Prostate gland (tissue), 2 donors: ENCODE measurements around the gene HYAL2. TPM values are rescaled to one million over a fixed set of nuclear protein-coding genes. Genes with fewer than 3 reads are reported as not detected.

Source experiments
- DNase-seq: peaks from one replicate; pipeline ENCODE4 v3.0.0-alpha.2; 2019; ENCODE audit warnings: low spot score
- H3K27ac ChIP-seq, 2 donors: fragments of 200-600 bp; sonication (generic); 2 replicates each; pipeline ENCODE4 v1.5.1; 2017 to 2019
- H3K27me3 ChIP-seq: fragments of 200-600 bp; sonication (generic); replicated peaks from 2 replicates; pipeline ENCODE4 v1.5.1; 2019; ENCODE audit not compliant: insufficient read depth
- H3K36me3 ChIP-seq, 2 donors: fragments of 200-600 bp; sonication (generic); 1 replicate in 1 of 2; 2 replicates in 1 of 2; pipeline versions ENCODE4 v1.5.1 to v1.8.1; 2017 to 2019
- H3K4me1 ChIP-seq: fragments of 200-600 bp; sonication (generic); replicated peaks from 2 replicates; pipeline ENCODE4 v1.5.1; 2019
- H3K4me3 ChIP-seq, 2 donors: fragments of 200-600 bp; sonication (generic); 2 replicates each; pipeline ENCODE4 v1.5.1; 2017 to 2019
- H3K9me3 ChIP-seq: fragments of 200-600 bp; sonication (generic); 2 replicates; pipeline ENCODE4 v1.5.1; 2017
- CTCF ChIP-seq, 4 experiments: fragments of 200-600 bp in 2 of 4; fragments of 450-650 bp in 2 of 4; sonication (generic) in 2 of 4; IDR thresholded peaks; 1 replicate in 3 of 4; 2 replicates in 1 of 4; pipeline ENCODE4 v1.5.1; 2016 to 2019; ENCODE audit warnings: antibody characterized with exemption in 4 of 4, mild to moderate bottlenecking in 2 of 4, moderate library complexity in 2 of 4
- POLR2A ChIP-seq: fragments of 450-650 bp; IDR thresholded peaks from one replicate; pipeline ENCODE4 v1.6.1; 2016; ENCODE audit warnings: antibody characterized with exemption, mild to moderate bottlenecking
- POLR2AphosphoS5 ChIP-seq: sonication (generic); formaldehyde crosslinking; IDR thresholded peaks from one replicate; pipeline ENCODE4 v1.6.1; 2017; ENCODE audit warnings: antibody characterized with exemption
- WGBS: methylation state at CpG from one replicate; pipeline ENCODE4 v1.1.5; 2018; 5-methylcytosine and 5-hydroxymethylcytosine counted together
- intact Hi-C: fragments of 100-400 bp; cut with DNase I; formaldehyde crosslinking; loops from one replicate; pipeline ENCODE4 v1.14.2; 2022
- total RNA-seq, 2 donors: library from RNA; depleted of rRNA; stranded (reverse); fragments of >200 nt; gene quantifications; one replicate each; pipeline ENCODE4 v1.1.0, GENCODE V29; 2016

Gene HYAL2
- total RNA-seq, 2 donors from 2014 or later: 76.1 to 131 TPM

GRCh38 chr3:50365842-50366220 lies 43.3 kb upstream of the HYAL2 start:
- intact Hi-C loops: no loop called here
- Histone ChIP-seq H3K27me3 (no peaks in the 10 kb centered on the region), H3K36me3 (no peaks in the 10 kb centered on the region), H3K4me3 (peak overlapping the region; percentile 43 to 56), H3K27ac (peak overlapping the region in 1 of 2 donors; percentile 63), H3K4me1 (peaks cover 11% of the 10 kb centered on the region), H3K9me3 (no peaks in the 10 kb centered on the region)
- WGBS: 56% methylated on average over 5 of the region's 5 CpGs
- TF ChIP-seq POLR2A (no peak), CTCF (IDR thresholded peaks at IDR 0.05) (no peak), POLR2AphosphoS5 (no peak)
- DNase-seq: no peak

GRCh38 chr3:50365080-50365841 lies 42.7 kb upstream of the HYAL2 start:
- H3K27ac ChIP-seq: peak overlapping the region; percentile 63 to 79

GRCh38 chr3:50364573-50365079 lies 42.1 kb upstream of the HYAL2 start:
- Histone ChIP-seq H3K4me1 (peaks cover 11% of the 10 kb centered on the region), H3K4me3 (peak overlapping the region; percentile 43 to 56), H3K27me3 (no peaks in the 10 kb centered on the region), H3K9me3 (no peaks in the 10 kb centered on the region), H3K36me3 (no peaks in the 10 kb centered on the region), H3K27ac (peak overlapping the region; percentile 63 to 79)
- no peak for DNase-seq
- WGBS: 6% methylated on average over 32 of the region's 48 CpGs
- intact Hi-C loops: no loop called here
- no peak for TF ChIP-seq CTCF (IDR thresholded peaks at IDR 0.05)
- no peak for TF ChIP-seq POLR2A
- no peak for TF ChIP-seq POLR2AphosphoS5

More at GRCh38 chr3:50365080-50365841, 42.7 kb upstream of the HYAL2 start:
- peak overlapping the region; percentile 43 to 56 for H3K4me3 ChIP-seq
- H3K9me3 ChIP-seq: no peaks in the 10 kb centered on the region
- 3% methylated on average over 44 of the region's 53 CpGs for WGBS
- DNase-seq: peak; percentile 91
- intact Hi-C loops: no loop called here
- TF ChIP-seq POLR2A: peak; percentile 85
- TF ChIP-seq POLR2AphosphoS5: peak; percentile 70
- peak in 1 of 4 experiments; percentile 19 for TF ChIP-seq CTCF (IDR thresholded peaks at IDR 0.05)
- H3K4me1 ChIP-seq: peaks cover 11% of the 10 kb centered on the region
- H3K27me3 ChIP-seq: no peaks in the 10 kb centered on the region
- no peaks in the 10 kb centered on the region for H3K36me3 ChIP-seq

GRCh38 chr3:50359760-50360110 lies 37.2 kb upstream of the HYAL2 start:
- Histone ChIP-seq H3K9me3 (no peaks in the 10 kb centered on the region), H3K36me3 (no peaks in the 10 kb centered on the region), H3K4me3 (peak overlapping the region in 1 of 2 donors; percentile 87), H3K27me3 (no peaks in the 10 kb centered on the region), H3K27ac (no peak overlapping the region), H3K4me1 (peaks cover 29% of the 10 kb centered on the region)
- 32% methylated on average over 5 of the region's 8 CpGs for WGBS
- intact Hi-C loops: loop anchor here (5.0 to 10.0 kb wide), 2 partner anchors 253 to 1025 kb away; partner anchors contain the start of genes CISH and MANF
- DNase-seq: no peak
- no peak for TF ChIP-seq POLR2A

- DNase-seq: peak; percentile 99
- Histone ChIP-seq H3K4me3 (peak within 1 kb of the TSS; percentile 68 to 87), H3K9me3 (no peaks in the 10 kb centered on the region), H3K27me3 (no peaks in the 10 kb centered on the region), H3K4me1 (peaks cover 24% of the 10 kb centered on the region), H3K27ac (peak within 1 kb of the TSS; percentile 83 to 85), H3K36me3 (no peaks in the 10 kb centered on the region)
- under 1% methylated on average over 50 of the region's 64 CpGs for WGBS
- intact Hi-C loops: loop anchor here (5.0 to 10.0 kb wide), 2 partner anchors 253 to 1026 kb away; partner anchors contain the start of genes CISH and MANF
- TF ChIP-seq POLR2A: peak; percentile 57
- TF ChIP-seq CTCF (IDR thresholded peaks at IDR 0.05): peak in 1 of 4 experiments; percentile 21
- peak; percentile 100 for TF ChIP-seq POLR2AphosphoS5
These were observed 36.6 kb upstream of the HYAL2 start, which contains the start of gene TMEM115 for GRCh38 chr3:50358911-50359759. Gene TMEM115 (minus strand): TSS chr3:50359521. CDS start chr3:50359063, 458 bp downstream.
